ENCODE measurements around the gene MVB12B.

DNA sequence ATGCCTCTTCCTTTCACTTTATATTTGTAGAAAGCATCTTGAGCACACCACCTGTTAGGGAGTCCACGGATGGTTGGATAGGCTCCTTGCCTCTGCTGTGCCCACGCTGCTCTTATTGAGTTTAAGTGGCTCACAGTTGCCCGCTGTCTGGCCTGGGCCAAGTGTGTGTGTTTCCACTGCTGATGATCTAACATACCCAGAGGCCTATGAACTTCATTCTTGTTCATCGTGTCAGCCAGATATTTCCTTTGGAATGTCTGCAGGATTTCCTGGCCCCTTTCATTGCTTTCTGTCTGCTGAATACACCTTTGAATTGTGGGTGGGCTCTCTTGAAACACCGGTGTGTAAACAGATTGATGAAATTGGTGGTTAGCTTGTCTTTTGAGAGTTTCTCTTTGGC lies 46.6 kb downstream of the MVB12B start:
- TF ChIP-seq CTCF (IDR thresholded peaks at IDR 0.05; ENCODE audit: low read depth, low read length) (no peak), EZH2phosphoT487 (IDR thresholded peaks at IDR 0.05; ENCODE audit: low read depth) (no peak)

Data from OCI-LY3 (cell line).